K562 (cell line): ENCODE data around the gene HTRA3. TPM values are rescaled to one million over a fixed set of nuclear protein-coding genes. Genes with fewer than 3 reads are reported as not detected.

Experiments
- CHD4 ChIP-seq: fragments of 200-600 bp; sonication (generic); IDR thresholded peaks from 3 replicates; pipeline ENCODE4 v1.6.1; 2012; ENCODE audit warnings: low read depth, mild to moderate bottlenecking, mixed read lengths, low read length, inconsistent platforms; ENCODE audit not compliant: insufficient read depth, insufficient replicate concordance, poor library complexity, severe bottlenecking
- CLOCK ChIP-seq: fragments of 250-450 bp; sonication (Bioruptor Pico); IDR thresholded peaks from 2 replicates; pipeline ENCODE4 v1.4.0; 2020; ENCODE audit warnings: mild to moderate bottlenecking, moderate library complexity, borderline replicate concordance
- DDX20 ChIP-seq: fragments of 450-650 bp; IDR thresholded peaks from 2 replicates; pipeline ENCODE4 v1.6.1; 2016; ENCODE audit warnings: missing genetic modification characterization, low read depth, mild to moderate bottlenecking, missing compliant biosample characterization, moderate library complexity
- SMARCA4 ChIP-seq: fragments of 450-650 bp; IDR thresholded peaks from 2 replicates; pipeline ENCODE4 v1.6.1; 2016
- polyA plus RNA-seq, 8 experiments: library from polyadenylated mRNA; depleted of rRNA in 4 of 8; stranded (reverse) in 5 of 8; unstranded in 3 of 8; fragments of >200 nt; fragmentation: Nextera tagmentation in 2 of 8; fragmentation: Illumina TruSeq in 1 of 8; extraction: Ambion mirVana in 2 of 8; extraction: Trizol in 1 of 8; gene quantifications; 2 replicates each; pipeline versions ENCODE4 v1.2.1 to v1.2.3, GENCODE V29; 2011 to 2014; ENCODE audit warnings: inconsistent platforms in 1 of 8, missing spikeins in 1 of 8
- total RNA-seq, 7 experiments: library from RNA; depleted of rRNA in 6 of 7; stranded (reverse); fragments of >200 nt in 6 of 7; fragmentation: Illumina TruSeq in 2 of 7; extraction: Trizol in 2 of 7; gene quantifications; 2 replicates each; pipeline versions ENCODE4 v1.2.1 to v1.2.3, GENCODE V29; 2011 to 2021; ENCODE audit warnings: low replicate concordance in 1 of 7
- TF ChIP-seq, protein P1 (sequence below), 3 experiments: fragments of 200-800 bp in 1 of 3; sonication (Bioruptor generic) in 1 of 3; sonication (generic) in 1 of 3; formaldehyde crosslinking in 1 of 3; IDR thresholded peaks; 2 replicates each; pipeline versions ENCODE4 v1.6.1 to v1.8.0; 2016 to 2022; ENCODE audit warnings: mild to moderate bottlenecking in 2 of 3, missing compliant biosample characterization in 2 of 3, missing genetic modification characterization in 2 of 3, missing genetic modification reagents in 1 of 3
- TF ChIP-seq, protein P2 (sequence below): fragments of 250-450 bp; sonication (Bioruptor Pico); IDR thresholded peaks from 2 replicates; pipeline ENCODE4 v1.5.0; 2021

HTRA3 gene
- total and polyA plus RNA-seq, 9 of the 15 experiments (the other 6 are each of a cell fraction or from before 2014, with no cell fraction given): 0.04 TPM; not detected in 8

DNA sequence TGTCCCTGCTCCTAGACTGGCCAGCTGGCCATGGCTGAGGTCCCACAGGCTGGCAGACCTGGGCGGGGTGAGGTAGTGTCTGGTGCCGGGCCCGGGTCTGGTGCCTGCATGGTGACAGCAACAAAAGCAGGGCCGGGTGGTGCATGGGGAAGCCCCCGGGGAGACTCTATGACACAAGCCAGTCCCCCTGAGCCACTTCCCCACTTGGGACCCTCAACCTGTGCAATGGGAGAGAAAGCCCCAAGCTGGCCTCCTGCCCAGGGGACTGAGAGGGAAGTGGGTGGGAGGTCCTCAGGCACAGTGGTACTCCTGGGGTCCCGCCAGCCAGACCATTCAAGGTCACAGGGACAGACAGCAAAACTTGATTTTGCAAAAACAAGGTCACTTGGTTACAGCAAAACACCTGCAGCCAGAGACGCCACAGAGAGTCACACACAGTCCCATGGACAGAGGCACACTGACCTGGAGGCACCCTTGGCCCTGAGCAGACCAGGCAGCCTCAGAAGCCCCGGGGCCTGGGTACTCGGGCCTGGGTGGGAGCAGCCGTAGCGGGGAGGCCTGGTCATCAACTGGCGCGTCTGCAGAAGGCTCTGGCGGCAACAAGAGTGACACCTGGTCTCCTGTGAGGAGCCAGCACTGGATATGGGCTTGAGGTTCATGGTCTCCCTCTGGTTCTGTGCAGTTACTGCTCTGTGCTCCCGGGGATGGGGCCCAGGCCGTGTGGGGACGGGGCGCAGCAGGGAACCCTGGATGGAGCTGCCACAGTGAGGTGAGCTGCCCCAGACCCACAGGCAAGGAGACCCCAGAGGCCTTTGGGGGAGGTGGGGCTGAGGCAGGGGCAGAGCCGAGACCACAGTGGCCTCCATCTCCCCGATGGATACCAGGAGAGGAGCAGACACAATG, 60.6 kb downstream of the HTRA3 start (continued):
- TF ChIP-seq, protein P1, sequence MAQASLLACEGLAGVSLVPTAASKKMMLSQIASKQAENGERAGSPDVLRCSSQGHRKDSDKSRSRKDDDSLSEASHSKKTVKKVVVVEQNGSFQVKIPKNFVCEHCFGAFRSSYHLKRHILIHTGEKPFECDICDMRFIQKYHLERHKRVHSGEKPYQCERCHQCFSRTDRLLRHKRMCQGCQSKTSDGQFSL (CRISPR knock-in tag; IDR thresholded peaks at IDR 0.05): no peak
- TF ChIP-seq, protein P1 (tag; IDR thresholded peaks at IDR 0.05): no peak
- TF ChIP-seq CLOCK: no peak
- TF ChIP-seq, protein P2, sequence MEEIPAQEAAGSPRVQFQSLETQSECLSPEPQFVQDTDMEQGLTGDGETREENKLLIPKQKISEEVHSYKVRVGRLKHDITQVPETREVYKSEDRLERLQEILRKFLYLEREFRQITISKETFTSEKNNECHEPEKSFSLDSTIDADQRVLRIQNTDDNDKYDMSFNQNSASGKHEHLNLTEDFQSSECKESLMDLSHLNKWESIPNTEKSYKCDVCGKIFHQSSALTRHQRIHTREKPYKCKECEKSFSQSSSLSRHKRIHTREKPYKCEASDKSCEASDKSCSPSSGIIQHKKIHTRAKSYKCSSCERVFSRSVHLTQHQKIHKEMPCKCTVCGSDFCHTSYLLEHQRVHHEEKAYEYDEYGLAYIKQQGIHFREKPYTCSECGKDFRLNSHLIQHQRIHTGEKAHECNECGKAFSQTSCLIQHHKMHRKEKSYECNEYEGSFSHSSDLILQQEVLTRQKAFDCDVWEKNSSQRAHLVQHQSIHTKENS (CRISPR knock-in tag): no peak
- TF ChIP-seq CHD4: no peak
- TF ChIP-seq SMARCA4: no peak
- TF ChIP-seq DDX20: no peak
